ENCODE measurements around the gene PYCARD. TPM values are rescaled to one million over a fixed set of nuclear protein-coding genes. Genes with fewer than 3 reads are reported as not detected.
"Not testable (repeated sequence)": the region's sequence is repeated elsewhere in the genome, so short reads cannot be mapped to it uniquely, and the experiment has no call there.

PYCARD gene
- total RNA-seq, 1 donor from 2014 or later: 1.7 TPM

GRCh38 chr16:31213342-31213741 is 10.8 kb upstream of the PYCARD start:
- no peak for TF ChIP-seq CTCF (conservative IDR thresholded peaks at IDR 0.05)
- Mint-ChIP-seq H3K36me3 (ENCODE audit: low read depth) (no peaks in the 10 kb centered on the region), H3K9me3 (no peaks in the 10 kb centered on the region), H3K27ac (ENCODE audit: unreplicated experiment) (no peak overlapping the region), H3K27me3 (ENCODE audit: low read depth) (peaks cover 89% of the 10 kb centered on the region), H3K4me1 (peaks cover 8% of the 10 kb centered on the region), H3K4me3 (peak overlapping the region; percentile 10)
- no peak for DNase-seq (ENCODE audit: low read depth, low spot score)

GRCh38 chr16:31206776-31207175 is 4.2 kb upstream of the PYCARD start:
- peaks cover 91% of the 10 kb centered on the region for H3K27me3 Mint-ChIP-seq (ENCODE audit: low read depth)
- peaks cover 6% of the 10 kb centered on the region for H3K36me3 Mint-ChIP-seq (ENCODE audit: low read depth)
- no peaks in the 10 kb centered on the region for H3K9me3 Mint-ChIP-seq
- no peak for DNase-seq (ENCODE audit: low read depth, low spot score)
- H3K4me1 Mint-ChIP-seq: no peaks in the 10 kb centered on the region
- no peak for TF ChIP-seq CTCF (conservative IDR thresholded peaks at IDR 0.05)
- H3K27ac Mint-ChIP-seq (ENCODE audit: unreplicated experiment): no peak overlapping the region
- peak overlapping the region; percentile 47 for H3K4me3 Mint-ChIP-seq

GRCh38 chr16:31204871-31205666 is 2.5 kb upstream of the PYCARD start:
- Mint-ChIP-seq H3K27ac (ENCODE audit: unreplicated experiment) (no peak overlapping the region), H3K36me3 (ENCODE audit: low read depth) (peaks cover 12% of the 10 kb centered on the region), H3K9me3 (no peaks in the 10 kb centered on the region), H3K4me3 (peak overlapping the region; percentile 61), H3K4me1 (peaks cover 10% of the 10 kb centered on the region), H3K27me3 (ENCODE audit: low read depth) (peaks cover 95% of the 10 kb centered on the region)
- TF ChIP-seq CTCF (conservative IDR thresholded peaks at IDR 0.05): no peak
- DNase-seq (ENCODE audit: low read depth, low spot score): no peak

- no peak for DNase-seq (ENCODE audit: low read depth, low spot score)
- Mint-ChIP-seq H3K9me3 (no peaks in the 10 kb centered on the region), H3K27me3 (ENCODE audit: low read depth) (peaks cover 85% of the 10 kb centered on the region), H3K36me3 (ENCODE audit: low read depth) (peaks cover 28% of the 10 kb centered on the region), H3K27ac (ENCODE audit: unreplicated experiment) (no peak overlapping the region), H3K4me1 (peaks cover 28% of the 10 kb centered on the region), H3K4me3 (peak overlapping the region; percentile 83)
- TF ChIP-seq CTCF (conservative IDR thresholded peaks at IDR 0.05): no peak
These were observed 762 bp downstream of the PYCARD start for GRCh38 chr16:31201582-31202413.

GRCh38 chr16:31200821-31201568 is 1.6 kb downstream of the PYCARD start:
- no peak for DNase-seq (ENCODE audit: low read depth, low spot score)
- no peak overlapping the region for H3K27ac Mint-ChIP-seq (ENCODE audit: unreplicated experiment)
- H3K4me1 Mint-ChIP-seq: peaks cover 28% of the 10 kb centered on the region
- TF ChIP-seq CTCF (conservative IDR thresholded peaks at IDR 0.05): no peak
- H3K9me3 Mint-ChIP-seq: no peaks in the 10 kb centered on the region
- H3K36me3 Mint-ChIP-seq (ENCODE audit: low read depth): peaks cover 33% of the 10 kb centered on the region
- peak overlapping the region; percentile 83 for H3K4me3 Mint-ChIP-seq
- H3K27me3 Mint-ChIP-seq (ENCODE audit: low read depth): peaks cover 79% of the 10 kb centered on the region

GRCh38 chr16:31200111-31200510 is 2.4 kb downstream of the PYCARD start:
- Mint-ChIP-seq H3K4me1 (peaks cover 28% of the 10 kb centered on the region), H3K4me3 (peak overlapping the region; percentile 72), H3K27me3 (ENCODE audit: low read depth) (peaks cover 70% of the 10 kb centered on the region), H3K36me3 (ENCODE audit: low read depth) (peaks cover 34% of the 10 kb centered on the region)
- not testable (repeated sequence) for H3K27ac Mint-ChIP-seq (ENCODE audit: unreplicated experiment); DNase-seq (ENCODE audit: low read depth, low spot score); H3K9me3 Mint-ChIP-seq
